ENCODE results near the gene GATD1.
"Not testable (repeated sequence)": the region's sequence is repeated elsewhere in the genome, so short reads cannot be mapped to it uniquely, and the experiment has no call there.

Gene GATD1

DNA sequence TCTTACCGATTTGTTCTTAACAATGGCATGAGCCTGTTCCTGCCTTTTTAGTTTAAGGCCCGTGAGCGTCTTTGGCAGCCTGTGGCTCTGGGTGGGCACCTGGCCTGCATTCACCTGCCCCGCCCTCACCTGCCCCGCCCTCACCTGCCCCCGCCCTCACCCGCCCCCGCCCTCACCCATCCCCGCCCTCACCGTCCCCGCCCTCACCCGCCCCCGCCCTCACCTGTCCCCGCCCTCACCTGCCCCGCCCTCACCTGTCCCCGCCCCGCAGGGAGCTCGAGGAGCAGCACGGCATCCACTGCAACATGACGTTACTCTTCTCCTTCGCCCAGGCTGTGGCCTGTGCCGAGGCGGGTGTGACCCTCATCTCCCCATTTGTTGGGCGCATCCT, 14.2 kb downstream of the GATD1 start:
- DNase-seq (ENCODE audit: low spot score) = no peak

DNA sequence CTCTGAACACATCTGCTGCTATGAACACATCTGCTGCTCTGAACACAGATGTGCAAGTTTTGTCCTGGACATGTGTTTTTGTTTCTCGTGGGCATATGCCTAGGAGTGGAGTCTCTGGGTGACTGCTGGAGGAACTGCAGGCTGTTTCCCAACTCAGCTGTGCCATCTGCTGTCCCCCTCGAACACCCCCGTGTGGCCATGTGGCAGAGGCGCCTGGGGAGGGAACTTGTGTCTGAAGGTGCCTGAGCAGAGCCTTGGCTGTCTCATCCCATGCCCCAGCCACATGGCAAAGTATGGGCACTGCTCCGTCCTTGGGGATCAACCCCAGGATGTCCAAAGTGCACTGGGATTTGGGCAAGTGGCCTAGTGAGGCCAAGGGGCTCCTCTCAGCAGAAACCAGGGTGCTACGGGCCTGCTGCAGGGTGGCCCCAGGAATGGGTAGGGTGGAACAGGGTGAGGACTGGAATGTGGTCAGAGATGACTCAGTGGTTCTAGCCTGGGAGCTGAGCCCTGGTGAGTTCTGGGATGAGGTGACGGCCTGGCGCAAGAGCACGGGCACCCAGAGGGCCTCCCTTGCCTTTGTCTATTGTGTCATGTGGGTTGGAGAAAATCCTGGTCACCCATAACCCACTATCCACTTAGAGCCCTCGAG, 14.7 kb downstream of the GATD1 start:
- DNase-seq (ENCODE audit: low spot score) = peak; percentile 67

DNA sequence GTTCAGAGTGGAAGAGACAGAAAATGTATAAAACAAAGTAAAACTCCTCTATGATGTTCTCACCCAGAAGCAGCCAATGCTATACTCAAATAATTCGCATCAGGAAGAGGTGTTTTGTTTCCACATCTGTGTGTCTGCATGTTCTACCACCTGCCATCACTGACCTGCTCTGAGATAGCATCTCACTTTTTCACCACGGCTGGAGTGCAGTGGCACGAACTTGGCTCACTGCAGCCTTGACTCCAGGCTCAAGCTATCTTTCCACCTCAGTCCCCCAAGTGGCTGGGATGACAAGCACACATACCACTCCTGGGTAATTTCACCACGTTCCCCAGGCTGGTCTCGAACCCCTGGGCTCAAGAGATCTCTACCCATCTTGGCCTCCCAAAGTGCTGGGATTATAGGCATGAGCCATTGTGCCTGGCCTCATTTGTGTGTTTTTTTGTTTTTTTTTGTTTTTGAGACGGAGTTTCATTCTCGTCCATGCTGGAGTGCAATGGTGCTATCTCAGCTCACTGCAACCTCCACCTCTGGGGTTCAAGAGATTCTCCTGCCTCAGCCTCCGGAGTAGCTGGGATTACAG, 15.7 kb downstream of the GATD1 start:
- DNase-seq (ENCODE audit: low spot score) = no peak

DNA sequence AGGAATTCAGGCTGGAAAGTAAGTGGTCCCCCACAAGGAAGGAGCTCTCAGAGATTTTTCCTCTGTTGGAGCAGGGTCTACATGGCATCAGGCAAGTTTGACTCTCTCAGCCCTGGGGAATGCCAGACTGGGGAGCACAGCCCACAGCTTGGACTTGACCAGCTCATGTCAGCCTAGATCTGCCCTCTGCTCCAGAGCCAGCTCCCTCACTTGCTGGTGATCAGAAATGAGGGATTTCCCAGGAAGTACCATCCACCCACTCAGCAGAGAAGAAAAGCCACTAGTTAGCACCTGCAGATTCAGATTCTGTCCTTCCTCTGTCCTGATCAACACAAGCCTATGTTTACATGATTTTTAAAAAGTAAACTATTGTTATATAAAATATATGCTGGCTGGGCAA, 17.1 kb downstream of the GATD1 start:
- no peak for DNase-seq (ENCODE audit: low spot score)

DNA sequence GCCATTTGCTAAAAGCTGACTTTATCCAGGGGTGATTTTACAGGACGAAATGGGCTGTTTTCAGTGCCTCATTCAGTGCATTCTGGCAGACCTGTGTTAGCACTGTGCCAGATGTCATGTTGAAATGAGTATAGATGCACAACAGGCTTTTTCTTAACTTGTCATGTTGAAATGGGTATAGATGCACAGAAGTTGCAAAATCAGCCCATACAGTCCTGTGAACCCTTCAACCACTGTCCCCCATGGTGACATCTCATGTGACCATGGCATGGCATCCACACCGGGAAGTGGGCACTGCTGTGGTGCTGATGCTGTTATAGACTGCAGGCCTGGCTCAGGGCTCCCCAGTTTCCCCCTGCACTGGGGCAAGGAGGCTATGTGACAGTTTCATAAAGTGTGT, 27.6 kb downstream of the GATD1 start:
- DNase-seq (ENCODE audit: low spot score) = no peak

DNA sequence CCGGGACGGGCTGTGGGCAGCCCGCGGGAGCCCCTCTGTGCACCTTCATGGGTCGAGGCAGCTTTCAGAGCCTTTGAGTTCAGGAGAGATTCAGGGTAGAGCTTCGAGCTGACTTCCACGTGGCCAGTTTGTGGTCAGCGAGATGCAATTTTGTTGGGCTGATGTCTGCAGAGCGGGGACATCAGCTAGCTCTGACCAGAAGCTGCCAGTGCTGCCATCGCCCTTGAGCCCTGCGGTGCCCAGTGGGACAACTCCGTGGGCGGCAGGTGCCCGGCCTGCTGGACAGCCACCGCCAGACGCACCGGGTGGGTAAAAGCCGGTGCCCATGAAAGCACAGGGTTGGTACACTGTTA, 29.3 kb downstream of the GATD1 start:
- DNase-seq (ENCODE audit: low spot score) = no peak

DNA sequence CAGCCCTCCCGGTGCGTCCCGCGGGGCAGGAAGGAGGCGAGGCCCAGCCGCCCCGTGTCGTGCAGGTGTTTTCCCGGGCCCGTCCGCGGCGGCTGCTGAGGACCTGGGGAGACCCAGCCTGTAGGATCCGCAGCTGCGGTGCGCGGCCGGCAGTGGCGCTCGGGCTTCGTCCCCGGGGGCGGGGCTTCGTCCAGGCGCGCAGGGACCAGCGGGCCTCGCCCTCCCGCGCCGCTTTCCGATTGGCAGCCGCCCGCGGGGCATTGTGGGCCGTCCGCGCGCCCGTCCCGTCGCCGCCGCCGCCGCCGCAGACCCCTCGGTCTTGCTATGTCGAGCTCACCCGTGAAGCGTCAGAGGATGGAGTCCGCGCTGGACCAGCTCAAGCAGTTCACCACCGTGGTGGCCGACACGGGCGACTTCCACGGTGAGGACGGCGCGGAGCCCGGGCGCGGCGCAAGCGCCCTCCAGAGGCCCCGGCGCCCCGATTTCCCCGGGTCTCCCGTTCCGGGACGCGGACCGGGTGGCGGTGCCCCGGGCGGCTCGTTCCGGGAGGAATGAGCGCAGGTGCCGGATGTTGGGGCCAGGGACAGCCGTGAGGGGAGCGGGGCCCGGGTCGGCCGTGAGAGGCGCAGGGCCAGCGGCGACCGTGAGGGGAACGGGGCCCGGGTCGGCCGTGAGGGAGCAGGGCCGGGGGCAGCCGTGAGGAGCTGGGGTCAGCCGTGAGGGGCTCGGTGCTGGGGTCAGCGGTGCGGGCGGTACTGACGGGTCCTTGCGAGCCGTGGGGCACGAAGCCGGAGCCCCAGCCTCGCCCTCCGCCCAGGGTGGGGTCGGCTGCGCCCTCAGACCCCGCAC, 29.9 kb downstream of the GATD1 start, which contains the start of gene TALDO1:
Gene TALDO1, plus strand, starts transcription at position 307 of the 849 bp plus-strand sequence. Its CDS starts 18 bp downstream, at position 325.
- DNase-seq (ENCODE audit: low spot score) = peak; percentile 92

DNA sequence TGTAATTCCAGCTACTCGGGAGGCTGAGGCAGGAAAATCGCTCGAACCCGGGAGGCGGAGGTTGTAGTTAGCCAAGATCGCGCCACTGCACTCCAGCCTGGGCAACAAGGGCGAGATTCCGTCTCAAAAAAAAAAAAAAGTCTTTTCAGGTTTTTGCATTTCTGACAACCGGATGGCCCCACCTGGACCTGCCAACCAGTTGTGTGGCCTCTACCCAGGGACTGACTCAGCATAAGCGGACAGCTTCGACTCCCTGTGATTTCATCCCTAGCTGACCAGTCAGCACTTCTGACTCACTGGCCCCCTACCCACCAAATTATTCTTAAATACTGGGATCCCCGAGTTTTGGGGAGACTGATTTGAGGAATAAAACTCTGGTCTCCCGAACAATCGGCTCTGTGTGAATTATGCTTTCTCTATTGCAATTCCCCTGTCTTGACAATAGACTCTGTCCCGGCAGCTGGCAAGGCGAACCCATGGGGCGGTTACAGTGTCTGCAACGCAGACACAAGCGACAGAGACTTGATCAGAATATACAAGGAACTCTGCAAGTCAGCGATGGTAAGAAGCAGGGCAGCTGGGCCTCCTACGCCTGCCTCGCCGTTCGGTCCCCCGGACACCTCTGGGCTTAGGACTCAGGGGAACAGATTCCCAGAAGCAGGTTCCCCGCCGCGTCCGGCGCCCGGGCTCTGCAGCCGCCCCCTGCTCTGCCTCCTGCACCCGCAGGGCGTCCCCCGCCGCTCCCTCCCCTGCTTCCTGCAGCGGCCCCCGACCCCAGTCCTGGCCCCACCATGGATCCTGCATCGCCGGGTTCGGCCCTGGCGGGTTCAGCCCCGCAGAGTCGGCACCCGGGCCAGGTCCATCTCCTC, 30.8 kb downstream of the GATD1 start:
- peak; percentile 80 for DNase-seq (ENCODE audit: low spot score)

DNA sequence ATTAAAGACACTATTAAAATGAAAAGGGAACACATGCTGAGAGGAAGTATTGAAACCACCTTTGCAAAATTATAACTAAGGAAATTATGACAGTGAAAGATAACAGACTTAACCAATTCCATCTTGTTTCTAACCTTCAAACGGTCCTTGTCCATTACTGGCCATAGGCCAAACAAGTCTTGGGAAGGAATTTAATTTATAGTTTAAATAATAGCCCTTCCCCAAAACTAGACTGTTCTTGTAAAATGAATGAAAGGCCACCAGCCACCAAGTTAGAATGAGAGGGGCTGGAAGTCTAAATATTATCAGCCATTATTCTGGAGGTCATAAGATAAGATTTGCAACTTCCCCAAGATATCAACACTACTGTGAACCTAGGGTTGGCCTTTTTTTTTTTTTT, 31.9 kb downstream of the GATD1 start:
- DNase-seq (ENCODE audit: low spot score) = no peak

DNA sequence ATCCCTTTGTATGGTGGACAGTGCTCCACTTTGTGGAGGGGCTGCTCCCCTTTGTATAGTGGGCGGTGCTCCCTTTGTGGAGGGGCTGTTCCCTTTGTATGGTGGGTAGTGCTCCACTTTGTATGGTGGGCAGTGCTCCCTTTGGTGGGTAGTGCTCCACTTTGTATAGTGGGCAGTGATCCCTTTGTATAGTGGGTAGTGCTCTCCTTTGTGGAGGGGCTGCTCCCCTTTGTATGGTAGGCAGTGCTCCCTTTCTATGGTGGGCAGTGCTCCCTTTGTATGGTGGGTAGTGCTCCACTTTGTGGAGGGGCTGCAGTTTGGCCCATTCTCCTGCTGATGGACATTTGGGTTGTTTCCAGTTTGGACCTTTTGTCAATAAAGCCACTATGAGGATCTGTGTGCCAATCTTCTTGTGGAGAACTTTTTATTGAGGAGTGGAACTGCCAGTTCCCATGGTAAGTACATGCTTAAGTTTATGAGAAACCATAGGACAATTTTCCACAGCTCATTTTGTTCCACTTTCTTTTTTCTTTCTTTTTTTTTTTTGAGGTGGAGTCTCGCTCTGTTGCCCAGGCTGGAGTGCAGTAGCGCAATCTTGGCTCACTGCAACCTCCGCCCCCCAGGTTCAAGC, 34.6 kb downstream of the GATD1 start:
- DNase-seq (ENCODE audit: low spot score) = no peak

DNA sequence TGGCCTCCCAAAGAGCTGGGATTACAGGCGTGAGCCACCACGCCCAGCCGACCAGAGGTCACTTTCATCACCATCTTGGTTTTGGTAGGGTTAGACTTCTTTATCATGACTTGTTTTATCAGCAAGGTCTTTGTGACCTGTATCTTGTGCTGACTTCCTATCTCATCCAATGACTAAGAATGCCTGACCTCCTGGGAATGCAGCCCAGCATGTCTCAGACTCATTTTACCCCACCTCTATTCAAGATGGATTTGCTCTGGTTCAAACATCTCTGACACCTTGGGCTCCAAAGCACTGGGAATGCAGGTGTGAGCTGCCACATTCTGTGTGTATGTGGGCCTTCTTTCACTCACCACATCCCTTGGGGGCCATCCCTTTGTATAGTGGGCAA, 35.1 kb downstream of the GATD1 start:
- no peak for DNase-seq (ENCODE audit: low spot score)

DNA sequence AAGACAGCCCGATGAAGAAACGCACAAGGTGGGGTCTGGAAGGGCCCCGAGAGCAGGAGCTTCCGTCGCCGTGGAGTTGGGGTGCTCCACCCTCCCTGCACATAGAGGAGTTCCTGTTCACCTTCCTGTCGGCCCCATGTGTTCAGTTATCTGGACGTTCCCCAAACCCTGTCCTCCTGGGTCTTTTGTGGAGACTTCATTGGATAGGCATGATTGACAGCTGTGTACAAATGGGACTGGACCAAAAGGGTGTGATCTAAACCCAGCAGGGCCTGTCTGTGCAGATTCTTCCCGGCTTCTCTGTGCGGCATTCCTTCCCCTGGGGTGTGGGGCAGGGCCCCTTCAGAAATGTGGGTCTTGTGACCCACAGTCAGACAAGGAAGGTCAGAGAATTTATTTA, 39.4 kb downstream of the GATD1 start:
- not testable (repeated sequence) for DNase-seq (ENCODE audit: low spot score)

DNA sequence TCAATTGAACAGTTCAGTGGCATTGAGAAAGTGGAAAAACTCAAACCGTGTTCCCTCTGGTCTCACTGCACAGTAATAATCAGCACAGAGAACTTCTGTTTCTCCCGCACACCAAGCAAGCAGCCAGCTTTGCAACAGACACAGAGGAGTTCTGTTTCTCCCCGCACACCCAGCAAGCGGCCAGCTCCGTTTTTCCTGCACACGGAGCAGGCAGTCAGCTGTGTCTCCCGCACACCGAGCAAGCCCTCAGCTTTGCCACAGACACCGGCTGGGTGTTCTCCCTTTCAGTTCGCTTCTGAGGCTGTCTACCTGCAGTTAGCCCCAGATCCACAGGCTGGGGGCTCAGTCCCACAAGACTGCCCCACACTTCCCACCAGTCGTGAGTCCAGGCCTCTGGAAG, 39.9 kb downstream of the GATD1 start:
- DNase-seq (ENCODE audit: low spot score) = no peak

DNA sequence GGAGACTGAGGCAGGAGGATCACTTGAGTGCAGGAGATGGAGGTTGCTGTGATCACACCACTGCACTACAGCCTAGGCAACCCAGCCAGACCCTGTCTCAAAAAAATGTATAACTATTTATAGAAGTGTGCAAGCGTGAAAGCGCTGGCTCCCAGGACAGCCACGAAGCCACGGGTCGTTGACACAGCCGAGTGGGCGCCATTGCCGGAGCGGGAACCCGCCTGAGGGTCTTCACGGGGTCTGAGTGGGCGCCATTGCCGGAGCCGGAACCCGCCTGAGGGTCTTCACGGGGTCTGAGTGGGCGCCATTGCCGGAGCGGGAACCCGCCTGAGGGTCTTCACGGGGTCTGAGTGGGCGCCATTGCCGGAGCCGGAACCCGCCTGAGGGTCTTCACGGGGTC, 42.7 kb downstream of the GATD1 start:
- not testable (repeated sequence) for DNase-seq (ENCODE audit: low spot score)

DNA sequence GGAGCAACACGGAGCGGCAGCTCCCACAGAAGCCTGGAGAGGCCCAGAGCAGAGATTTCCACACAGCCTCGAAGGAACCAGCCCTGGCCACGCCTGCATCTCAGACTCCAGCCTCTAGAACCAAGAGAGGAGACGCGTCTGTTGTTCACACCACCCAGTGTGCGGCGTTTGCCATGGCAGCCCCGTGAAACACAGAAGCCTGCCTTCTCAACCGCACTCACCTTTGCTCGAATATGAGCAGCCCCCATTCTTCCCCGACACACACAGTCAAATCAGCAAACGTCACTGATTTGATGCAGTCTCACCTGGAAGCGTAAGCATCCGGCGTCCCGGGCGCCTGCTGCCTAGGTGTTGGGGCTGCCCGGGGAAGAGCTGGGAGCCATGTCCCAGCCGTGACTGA, 44.2 kb downstream of the GATD1 start:
- DNase-seq (ENCODE audit: low spot score) = no peak

DNA sequence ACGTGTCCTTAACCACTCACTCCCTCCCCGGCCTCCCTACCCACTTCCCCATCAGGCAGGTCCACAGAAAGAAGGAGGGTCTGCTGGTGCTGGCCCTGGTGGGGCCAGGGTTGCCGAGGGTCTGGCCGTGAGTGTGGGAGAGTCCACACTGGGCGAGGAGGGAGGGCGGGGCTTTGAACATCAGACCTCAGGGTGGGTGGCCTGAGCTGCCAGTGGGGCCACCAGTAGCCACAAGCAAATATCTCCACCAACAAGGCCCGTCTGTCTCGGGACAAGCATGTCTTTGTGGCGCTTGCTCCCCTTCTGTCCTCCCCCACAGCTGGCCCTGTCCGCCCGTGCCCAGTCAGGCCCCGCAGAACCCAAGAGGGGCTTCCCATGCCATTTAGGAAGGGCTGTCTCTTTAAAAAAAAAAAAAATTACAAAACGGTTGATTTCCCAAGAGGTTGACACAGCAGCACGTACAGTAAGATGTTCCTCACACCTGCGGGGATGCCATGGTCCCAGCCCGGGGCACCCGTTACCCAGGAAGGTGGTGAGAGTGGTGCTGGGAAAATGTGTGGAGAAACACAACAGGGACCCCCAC, 47.7 kb downstream of the GATD1 start:
- DNase-seq (ENCODE audit: low spot score) = no peak

DNA sequence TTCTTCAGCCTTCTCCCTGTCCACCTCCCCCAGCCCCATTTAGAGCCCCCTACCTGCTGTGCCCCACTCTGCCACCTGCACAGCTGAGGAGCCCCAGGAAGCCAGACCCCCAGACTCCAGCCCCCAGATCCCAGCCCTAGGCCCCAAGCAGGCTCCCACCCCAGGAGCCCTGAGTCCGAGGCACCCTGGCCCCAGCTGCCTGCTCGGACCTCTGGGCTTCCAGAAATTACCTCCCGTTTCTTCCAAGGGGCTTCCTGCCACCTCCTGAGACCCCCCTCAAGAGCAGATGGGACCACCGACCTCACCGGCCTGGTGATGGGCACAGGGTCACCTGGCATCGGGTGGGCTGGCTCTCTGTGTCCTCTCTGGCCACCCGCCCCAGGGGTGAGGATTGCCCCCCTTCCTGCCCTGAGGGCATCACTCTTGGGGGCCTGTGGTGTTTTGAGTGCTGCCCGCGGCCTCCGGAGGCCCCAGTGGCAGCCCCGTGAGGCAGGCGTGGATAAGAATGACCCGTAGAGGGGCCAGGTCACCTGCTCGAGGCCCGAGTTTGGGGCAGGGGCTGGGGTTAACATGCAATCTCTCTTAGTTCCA, 48.3 kb downstream of the GATD1 start:
- no peak for DNase-seq (ENCODE audit: low spot score)

DNA sequence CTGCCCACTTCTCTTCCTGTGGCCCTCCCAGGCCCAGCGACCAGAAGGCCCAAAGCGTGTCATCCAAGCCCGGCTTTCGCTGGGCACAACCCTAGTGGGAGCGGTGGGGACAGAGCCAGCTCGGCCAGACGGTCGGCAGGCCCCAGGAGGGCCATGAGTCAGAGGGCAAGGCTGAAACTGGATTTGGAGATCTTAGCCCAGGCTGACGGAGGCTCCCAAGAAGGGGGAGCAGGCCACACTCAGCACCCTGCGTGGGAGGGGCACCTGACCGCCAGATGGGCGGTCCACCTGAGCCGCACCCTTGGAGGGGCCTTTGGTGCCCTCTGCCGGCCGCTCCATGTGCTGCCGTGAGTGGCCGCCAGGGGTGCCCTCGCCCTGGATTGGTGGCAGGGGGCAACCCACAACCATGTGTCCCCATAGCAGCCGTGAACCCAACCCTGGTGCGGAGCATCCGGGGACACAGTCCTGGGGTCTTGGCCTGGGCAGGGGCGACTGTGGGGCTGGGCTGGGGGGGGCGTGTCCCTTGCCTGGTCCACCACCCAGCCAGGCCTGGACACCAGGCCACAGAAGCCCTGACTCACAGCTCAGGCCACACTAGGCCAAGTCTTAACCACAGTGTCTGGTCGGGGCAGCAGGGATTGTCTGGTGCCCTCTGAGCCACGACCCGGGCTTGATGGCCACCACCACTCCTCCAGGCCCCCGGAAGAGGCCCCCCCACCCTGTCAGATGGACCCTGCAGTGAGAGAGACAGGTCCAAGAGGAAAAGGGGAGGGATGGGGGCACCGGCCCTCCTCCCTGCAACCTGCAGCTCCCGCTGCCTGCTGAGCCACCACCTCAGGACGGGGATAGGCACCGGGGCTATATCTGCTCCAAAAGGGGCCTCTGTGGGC, 49.2 kb downstream of the GATD1 start:
- DNase-seq (ENCODE audit: low spot score) = peak; percentile 84

DNA sequence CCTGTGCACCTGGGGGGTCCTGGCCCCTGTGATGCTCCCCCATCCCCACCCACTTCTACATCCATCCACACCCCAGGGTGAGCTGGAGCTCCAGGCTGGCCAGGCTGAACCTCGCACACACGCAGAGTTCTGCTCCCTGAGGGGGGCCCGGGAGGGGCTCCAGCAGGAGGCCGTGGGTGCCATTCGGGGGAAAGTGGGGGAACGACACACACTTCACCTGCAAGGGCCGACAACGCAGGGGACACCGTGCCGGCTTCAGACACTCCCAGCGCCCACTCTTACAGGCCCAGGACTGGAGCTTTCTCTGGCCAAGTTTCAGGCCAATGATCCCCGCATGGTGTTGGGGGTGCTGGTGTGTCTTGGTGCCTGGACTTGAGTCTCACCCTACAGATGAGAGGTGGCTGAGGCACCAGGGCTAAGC, 50.0 kb downstream of the GATD1 start:
- DNase-seq (ENCODE audit: low spot score) = no peak
